HUDEP-2 (cell line): ENCODE results near the gene BTG3.
A peak's percentile ranks its signal among the peaks of the same experiment; 100 is the strongest.

ENCODE experiments used
- DNase-seq, 76 experiments: peaks; one replicate each; lab custom pipeline; 2025; ENCODE audit not compliant: unreplicated experiment in 76 of 76; lab: John Stamatoyannopoulos, UW

Gene BTG3

GRCh38 chr21:17612565-17613241, at the start of gene BTG3:
TSS of gene BTG3 (minus strand) at chr21:17612901. CDS start at chr21:17609144, 3,757 bp downstream.
- DNase-seq = peak in 72 of 76 experiments; percentile 15 to 88 (median 76)

DNA sequence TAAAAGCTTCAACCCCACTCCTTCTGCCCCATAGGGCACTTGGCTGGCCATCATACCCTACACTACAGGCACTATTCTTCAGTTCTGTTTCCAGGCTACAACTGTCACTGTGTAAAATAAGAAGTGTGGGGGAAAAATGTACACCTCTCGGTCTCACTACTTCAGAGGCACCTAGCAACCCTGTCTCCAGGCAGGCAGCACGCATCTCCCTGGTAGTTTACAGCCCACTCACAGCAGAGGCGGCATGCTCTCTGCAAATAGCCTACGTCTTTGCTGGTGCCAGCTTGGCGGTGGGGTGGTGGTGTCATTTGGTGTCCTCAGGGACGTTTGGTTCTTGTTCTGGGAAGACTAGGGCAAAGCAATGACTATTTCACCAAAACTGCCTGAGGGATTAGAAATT, 48.2 kb upstream of the BTG3 start:
- no peak for DNase-seq

DNA sequence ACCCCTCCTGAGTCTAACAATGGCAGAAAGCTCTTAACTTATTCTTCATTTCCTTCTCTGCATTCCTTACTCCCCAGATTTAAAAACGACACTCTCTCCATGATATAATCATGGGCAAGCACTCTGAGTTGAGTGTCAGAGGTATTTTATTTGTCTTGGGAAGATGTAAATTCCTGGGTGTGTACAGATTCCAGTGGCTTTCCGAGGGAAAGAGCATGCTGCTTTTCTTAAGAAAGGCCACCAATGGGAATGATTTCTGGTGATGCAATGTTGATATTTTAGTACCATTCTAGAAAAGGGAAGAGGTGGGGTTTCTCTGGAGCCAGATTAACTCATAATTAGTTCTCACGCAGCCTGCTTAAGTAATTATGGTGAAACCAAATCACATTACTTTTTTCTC, 47.8 kb upstream of the BTG3 start:
- no peak for DNase-seq

DNA sequence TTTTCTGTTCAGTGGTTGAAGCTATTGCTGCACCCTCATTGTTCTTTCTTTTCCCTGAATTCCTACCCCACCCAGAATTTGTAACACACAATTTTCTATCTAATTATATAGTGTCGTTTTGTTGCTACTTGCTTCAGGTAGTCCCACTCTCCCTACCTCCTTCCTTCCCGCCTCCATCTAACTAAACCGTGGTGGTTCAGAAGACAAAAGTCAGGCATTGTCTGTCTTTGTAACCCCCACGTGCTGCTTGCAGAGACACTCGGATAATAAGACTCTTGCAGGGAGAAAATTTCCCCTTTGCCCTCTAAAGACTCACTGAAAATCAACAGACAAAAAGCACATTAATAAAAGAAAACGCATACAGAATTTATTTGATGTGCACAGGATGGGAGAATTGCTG, 46.2 kb upstream of the BTG3 start:
- DNase-seq = no peak

DNA sequence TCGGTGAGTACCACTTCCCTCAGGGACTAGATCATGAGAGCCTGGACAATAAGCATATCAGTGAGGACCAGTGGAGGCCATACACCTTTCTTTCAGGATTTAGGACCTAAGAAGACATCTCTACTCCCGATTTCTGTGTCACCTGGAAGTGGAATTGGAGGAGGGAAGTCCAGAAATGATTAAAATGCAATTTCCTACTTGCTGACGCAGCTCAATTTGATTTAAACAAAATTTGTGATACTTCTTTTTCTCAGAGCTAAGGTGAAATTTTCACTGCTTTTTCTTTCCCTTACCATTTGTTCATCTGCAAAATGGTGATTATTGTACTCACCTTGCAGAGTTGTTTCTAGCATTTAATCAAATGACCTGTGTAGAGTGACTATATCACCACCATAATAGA, 38.8 kb upstream of the BTG3 start:
- no peak for DNase-seq

DNA sequence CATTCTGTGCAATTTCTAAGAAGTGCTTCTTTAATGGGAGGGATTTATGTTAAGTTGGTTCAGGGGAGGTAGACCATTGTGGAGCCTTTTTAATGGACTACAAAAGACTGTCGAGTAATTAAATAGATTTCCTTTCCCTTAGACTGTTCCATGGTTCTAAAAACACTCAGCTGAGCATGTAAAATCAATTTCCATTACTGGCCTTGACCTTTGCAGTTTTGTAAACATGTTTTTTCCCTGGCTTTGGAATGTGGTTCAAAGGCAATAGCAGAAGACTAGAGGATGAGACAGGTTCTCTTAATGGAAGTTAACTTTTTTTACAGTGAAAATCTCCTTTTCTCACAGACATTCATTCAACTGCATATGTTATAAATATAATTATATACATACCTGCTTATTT, 37.6 kb upstream of the BTG3 start:
- DNase-seq = no peak

DNA sequence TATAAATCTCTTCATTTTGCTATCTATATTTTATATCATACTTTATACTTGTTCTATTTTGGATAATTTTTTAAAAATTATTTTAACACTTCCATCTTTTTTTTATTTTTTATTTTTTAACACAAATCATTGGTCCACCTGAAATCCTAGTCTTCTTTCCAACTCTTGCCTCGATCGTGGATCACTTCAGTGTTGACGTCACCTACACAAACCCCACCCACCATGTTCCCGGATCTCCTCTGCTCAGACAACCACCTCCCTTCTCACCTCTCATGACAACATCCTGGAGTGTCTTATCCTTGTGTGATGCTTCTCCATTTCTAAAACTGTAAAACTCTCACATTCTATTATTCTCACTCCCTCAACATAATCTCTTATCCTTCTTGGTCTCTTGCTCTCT, 34.1 kb upstream of the BTG3 start:
- DNase-seq = no peak

DNA sequence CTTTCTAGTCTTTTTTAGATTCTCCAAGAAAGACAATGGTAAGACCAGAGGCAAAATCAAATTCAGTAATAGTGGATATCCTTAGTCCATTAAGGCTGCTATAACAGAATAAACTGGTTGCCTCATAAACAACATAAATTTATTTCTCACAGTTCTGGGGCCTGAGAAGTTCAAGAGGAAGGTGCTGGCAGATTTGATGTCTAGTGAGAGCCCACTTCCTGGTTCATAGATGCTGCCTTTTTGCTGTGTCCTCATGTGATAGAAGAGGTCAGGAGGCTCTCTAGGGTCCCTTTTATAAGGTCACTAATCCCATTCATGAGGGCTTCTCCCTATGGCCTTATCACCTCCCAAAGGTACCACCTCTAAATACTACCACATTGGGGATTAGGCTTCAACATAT, 31.5 kb upstream of the BTG3 start:
- DNase-seq = no peak

DNA sequence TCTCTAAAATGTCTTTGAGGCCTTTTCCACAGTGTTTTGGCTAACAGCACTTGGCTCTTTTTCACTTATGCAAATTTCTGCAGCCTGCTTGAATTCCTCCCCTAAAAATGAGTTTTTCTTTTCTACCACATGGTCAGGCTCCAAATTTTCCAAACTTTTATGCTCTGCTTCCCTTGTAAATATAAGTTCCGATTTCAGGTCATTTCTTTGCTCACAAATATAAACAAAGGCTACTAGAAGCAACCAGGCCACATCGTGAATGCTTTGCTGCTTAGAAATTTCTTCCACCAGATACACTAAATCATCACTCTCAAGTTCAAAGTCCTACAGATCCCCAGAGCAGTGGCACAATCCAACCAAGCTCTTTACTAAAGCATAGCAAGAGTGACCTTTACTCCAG, 28.1 kb upstream of the BTG3 start:
- no peak for DNase-seq

GRCh38 chr21:17636711-17637110, 24.0 kb upstream of the BTG3 start:
- DNase-seq = no peak

GRCh38 chr21:17631195-17631594, 18.5 kb upstream of the BTG3 start:
- no peak for DNase-seq

GRCh38 chr21:17622018-17622417, 9.3 kb upstream of the BTG3 start:
- no peak for DNase-seq

GRCh38 chr21:17616831-17617230, 4.1 kb upstream of the BTG3 start:
- DNase-seq = no peak

DNA sequence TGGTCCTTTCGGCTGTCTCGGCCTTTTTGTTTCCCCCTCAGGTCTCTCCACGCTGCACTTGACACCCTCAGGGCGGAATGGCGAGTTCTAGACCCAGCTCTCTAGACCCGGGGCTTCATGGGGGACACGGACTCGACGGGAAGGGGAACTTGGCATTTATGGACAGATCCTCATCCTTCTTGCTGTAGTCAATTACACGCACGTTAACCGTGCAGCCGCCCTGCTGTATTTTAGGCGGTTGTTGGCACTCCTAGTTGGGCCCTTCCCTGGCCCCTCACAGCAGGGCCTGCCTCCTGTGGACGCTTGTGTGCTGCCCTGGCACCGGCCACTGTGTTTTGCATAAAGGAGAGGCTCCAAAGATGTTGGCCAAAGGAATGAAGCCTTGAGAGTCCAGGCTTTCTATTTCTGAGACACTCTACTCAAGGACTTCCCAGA, 558 bp upstream of the BTG3 start:
- peak in 13 of 76 experiments; percentile 10 to 69 (median 19) for DNase-seq

- peak in 14 of 76 experiments; percentile 10 to 71 (median 42) for DNase-seq
These were observed 607 bp downstream of the BTG3 start for GRCh38 chr21:17612023-17612564.

GRCh38 chr21:17611414-17612022, 1.2 kb downstream of the BTG3 start:
- peak in 73 of 76 experiments; percentile 38 to 88 (median 73) for DNase-seq

DNA sequence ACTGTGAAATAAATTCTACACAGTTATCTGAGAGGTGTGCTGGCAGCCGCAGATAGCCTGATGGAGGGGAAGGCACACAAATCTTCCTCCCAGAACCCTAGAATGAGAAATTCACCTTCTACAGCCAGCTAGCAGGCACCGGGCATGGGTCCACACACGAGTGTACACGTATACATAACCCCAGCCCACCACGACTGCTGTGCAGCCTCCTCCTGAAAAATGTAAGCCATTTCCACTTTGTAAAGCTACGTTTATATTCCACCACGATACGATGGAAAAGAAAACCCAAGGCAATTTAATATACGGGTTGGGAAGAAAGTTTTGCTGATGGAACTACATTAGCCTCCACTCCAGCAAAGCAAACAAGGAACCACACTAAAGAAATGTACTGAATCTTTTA, 1.8 kb downstream of the BTG3 start:
- peak in 11 of 76 experiments; percentile 3 to 41 (median 11) for DNase-seq

GRCh38 chr21:17609681-17610080, 3.0 kb downstream of the BTG3 start:
- DNase-seq = no peak

DNA sequence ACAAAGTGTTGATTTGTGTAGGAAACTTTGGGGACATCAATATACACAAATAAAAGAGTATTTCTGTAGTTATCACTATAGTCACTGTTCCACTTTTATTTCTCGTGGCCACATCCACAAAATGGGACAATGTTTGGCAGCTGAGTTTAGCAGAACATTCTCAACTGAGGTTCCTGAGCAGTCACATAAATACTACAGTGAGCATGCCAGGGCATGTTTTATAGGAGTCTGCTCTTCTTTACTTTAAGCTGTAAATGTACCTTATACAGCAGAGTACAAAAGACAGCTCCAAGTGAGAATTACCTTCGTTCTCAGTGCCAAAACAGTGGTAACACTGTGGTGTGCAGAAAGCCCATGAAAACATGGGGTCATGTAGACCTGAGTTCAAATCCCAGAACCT, 5.0 kb downstream of the BTG3 start:
- no peak for DNase-seq

DNA sequence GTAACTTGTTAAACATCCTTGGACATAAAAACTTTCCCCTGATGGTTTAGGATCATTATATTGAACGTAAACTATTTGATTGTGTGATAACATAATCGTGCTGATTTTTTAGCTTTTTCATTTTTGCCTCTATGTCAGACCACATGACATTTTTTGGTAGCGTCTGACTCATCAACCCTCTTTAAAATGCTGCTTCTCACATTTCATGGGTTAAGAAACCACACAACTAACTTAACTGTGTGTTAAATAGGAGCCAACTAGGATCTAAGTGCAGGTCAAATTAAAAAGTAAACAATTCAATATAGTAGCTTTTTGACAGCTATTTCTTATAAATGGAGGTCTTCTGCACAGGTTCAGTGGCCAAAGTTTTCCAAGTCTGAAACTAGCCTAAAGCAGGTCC, 9.8 kb downstream of the BTG3 start:
- DNase-seq = no peak

GRCh38 chr21:17598437-17598836, 14.3 kb downstream of the BTG3 start:
- no peak for DNase-seq

- no peak for DNase-seq
These were observed 15.0 kb downstream of the BTG3 start for GRCh38 chr21:17597680-17598079.
